Measurements from ENCODE around the gene CDKAL1. TPM values are rescaled to one million over a fixed set of nuclear protein-coding genes. Genes with fewer than 3 reads are reported as not detected.

The CDKAL1 gene
- total and polyA plus RNA-seq, 2 experiments from 2014 or later = 14.4 to 19.5 TPM

DNA sequence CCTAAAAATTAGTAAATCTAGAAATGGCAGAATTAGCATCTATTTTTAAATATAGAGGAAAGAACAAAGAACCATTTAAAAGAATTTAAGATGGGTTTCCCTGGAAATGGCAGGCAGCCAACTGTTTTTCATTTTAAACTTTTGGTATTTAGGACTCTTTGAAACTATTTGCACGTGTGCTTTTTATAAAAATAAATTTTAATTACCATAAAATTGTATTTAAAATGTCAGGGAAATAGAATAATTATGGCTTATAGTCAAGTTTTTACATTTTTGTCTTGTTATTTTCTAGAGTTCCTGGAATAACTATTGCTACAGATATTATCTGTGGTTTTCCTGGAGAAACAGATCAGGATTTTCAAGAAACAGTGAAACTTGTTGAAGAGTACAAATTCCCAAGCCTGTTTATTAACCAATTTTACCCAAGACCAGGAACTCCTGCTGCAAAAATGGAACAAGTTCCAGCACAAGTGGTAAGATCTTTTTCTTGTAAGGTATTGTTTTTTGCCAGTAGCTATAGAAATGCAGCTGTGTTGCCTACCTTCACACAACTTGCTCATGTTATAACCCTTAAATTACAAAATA, 530.6 kb downstream of the CDKAL1 start:
- Histone ChIP-seq H3K4me2 (no peak overlapping the region), H3K4me3 (no peak overlapping the region), H3K9me2 (replicated peaks; ENCODE audit: insufficient read depth) (no peaks in the 10 kb centered on the region), H3K27ac (no peak overlapping the region), H4K20me1 (ENCODE audit: insufficient read depth, poor library complexity, severe bottlenecking) (no peaks in the 10 kb centered on the region), H3K79me2 (no peaks in the 10 kb centered on the region), H3K4me1 (ENCODE audit: insufficient read depth) (no peaks in the 10 kb centered on the region), H3K27me3 (no peaks in the 10 kb centered on the region), H2AFZ (no peak overlapping the region), H3K9me3 (ENCODE audit: low read depth) (no peaks in the 10 kb centered on the region), H3K36me3 (replicated peaks; ENCODE audit: insufficient read depth, low read depth) (no peaks in the 10 kb centered on the region)
- WGBS (ENCODE audit: low lambda C conversion rate, missing lambda C conversion rate) = 53% methylated on average over 1 of the region's 1 CpG
- no peak for DNase-seq (ENCODE audit: low spot score)
- TF ChIP-seq EZH2 (IDR thresholded peaks at IDR 0.05; ENCODE audit: borderline replicate concordance) (no peak), EZH2phosphoT487 (IDR thresholded peaks at IDR 0.05; ENCODE audit: low read depth, severe bottlenecking, unreplicated experiment) (no peak)
- TF ChIP-seq, protein P1, sequence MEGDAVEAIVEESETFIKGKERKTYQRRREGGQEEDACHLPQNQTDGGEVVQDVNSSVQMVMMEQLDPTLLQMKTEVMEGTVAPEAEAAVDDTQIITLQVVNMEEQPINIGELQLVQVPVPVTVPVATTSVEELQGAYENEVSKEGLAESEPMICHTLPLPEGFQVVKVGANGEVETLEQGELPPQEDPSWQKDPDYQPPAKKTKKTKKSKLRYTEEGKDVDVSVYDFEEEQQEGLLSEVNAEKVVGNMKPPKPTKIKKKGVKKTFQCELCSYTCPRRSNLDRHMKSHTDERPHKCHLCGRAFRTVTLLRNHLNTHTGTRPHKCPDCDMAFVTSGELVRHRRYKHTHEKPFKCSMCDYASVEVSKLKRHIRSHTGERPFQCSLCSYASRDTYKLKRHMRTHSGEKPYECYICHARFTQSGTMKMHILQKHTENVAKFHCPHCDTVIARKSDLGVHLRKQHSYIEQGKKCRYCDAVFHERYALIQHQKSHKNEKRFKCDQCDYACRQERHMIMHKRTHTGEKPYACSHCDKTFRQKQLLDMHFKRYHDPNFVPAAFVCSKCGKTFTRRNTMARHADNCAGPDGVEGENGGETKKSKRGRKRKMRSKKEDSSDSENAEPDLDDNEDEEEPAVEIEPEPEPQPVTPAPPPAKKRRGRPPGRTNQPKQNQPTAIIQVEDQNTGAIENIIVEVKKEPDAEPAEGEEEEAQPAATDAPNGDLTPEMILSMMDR (IDR thresholded peaks at IDR 0.05; ENCODE audit: poor library complexity) = no peak

DNA sequence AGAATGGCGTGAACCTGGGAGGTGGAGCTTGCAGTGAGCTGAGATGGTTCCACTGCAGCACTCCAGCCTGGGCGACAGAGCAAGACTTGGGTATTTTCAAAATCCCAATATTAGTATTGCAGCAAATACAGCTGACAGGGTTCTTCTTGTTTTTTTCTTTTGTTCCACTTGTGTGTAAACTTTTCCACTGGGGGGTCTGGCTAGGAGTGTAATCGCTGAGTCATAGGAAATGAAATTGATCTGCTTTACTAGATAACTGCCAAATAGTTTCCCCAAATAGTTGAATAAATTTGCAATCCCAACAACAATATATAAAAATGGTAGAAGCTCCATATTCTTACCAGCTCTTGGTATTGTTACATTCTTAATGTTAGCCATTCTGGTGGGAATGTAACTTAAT, 533.3 kb downstream of the CDKAL1 start:
- Histone ChIP-seq H3K4me1 (ENCODE audit: insufficient read depth) (no peaks in the 10 kb centered on the region), H3K27ac (no peak overlapping the region), H3K79me2 (no peaks in the 10 kb centered on the region), H3K4me2 (no peak overlapping the region), H4K20me1 (ENCODE audit: insufficient read depth, poor library complexity, severe bottlenecking) (no peaks in the 10 kb centered on the region), H2AFZ (no peak overlapping the region), H3K4me3 (no peak overlapping the region), H3K27me3 (no peaks in the 10 kb centered on the region), H3K36me3 (replicated peaks; ENCODE audit: insufficient read depth, low read depth) (no peaks in the 10 kb centered on the region), H3K9me2 (replicated peaks; ENCODE audit: insufficient read depth) (no peaks in the 10 kb centered on the region), H3K9me3 (ENCODE audit: low read depth) (no peaks in the 10 kb centered on the region)
- TF ChIP-seq, protein P1 (IDR thresholded peaks at IDR 0.05; ENCODE audit: poor library complexity) = no peak
- TF ChIP-seq EZH2 (IDR thresholded peaks at IDR 0.05; ENCODE audit: borderline replicate concordance) (no peak), EZH2phosphoT487 (IDR thresholded peaks at IDR 0.05; ENCODE audit: low read depth, severe bottlenecking, unreplicated experiment) (no peak)
- no peak for DNase-seq (ENCODE audit: low spot score)
- 99% methylated on average over 3 of the region's 3 CpGs for WGBS (ENCODE audit: low lambda C conversion rate, missing lambda C conversion rate)

DNA sequence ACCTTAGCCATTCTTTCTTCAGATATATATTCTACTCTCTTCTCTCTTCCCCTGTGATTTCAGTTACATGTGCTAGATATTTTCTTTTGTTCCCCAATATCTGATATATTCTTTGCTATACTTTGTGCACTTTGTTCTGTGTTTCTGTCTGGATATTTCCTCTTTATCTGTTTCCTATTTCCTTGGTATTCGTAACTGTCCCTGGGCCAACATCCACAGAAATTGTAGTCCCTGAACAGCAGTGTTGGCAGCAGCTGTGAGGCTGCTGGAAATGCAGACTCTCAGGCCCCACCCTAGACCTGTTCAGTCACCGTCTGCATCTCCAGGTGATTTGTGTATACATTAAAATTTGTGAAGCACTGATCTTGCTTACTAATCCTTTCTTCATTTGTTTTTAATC, 536.4 kb downstream of the CDKAL1 start:
- H3K79me2 ChIP-seq = no peaks in the 10 kb centered on the region
- H4K20me1 ChIP-seq (ENCODE audit: insufficient read depth, poor library complexity, severe bottlenecking) = no peaks in the 10 kb centered on the region
- TF ChIP-seq EZH2phosphoT487 (IDR thresholded peaks at IDR 0.05; ENCODE audit: low read depth, severe bottlenecking, unreplicated experiment) (no peak), EZH2 (IDR thresholded peaks at IDR 0.05; ENCODE audit: borderline replicate concordance) (no peak)
- TF ChIP-seq, protein P1 (IDR thresholded peaks at IDR 0.05; ENCODE audit: poor library complexity) = no peak
- no peaks in the 10 kb centered on the region for H3K9me3 ChIP-seq (ENCODE audit: low read depth)
- no peak overlapping the region for H3K27ac ChIP-seq
- H3K4me3 ChIP-seq = no peak overlapping the region
- 70% methylated on average over 2 of the region's 2 CpGs for WGBS (ENCODE audit: low lambda C conversion rate, missing lambda C conversion rate)
- H3K36me3 ChIP-seq (replicated peaks; ENCODE audit: insufficient read depth, low read depth) = no peaks in the 10 kb centered on the region
- no peaks in the 10 kb centered on the region for H3K9me2 ChIP-seq (replicated peaks; ENCODE audit: insufficient read depth)
- H3K4me2 ChIP-seq = no peak overlapping the region
- no peak overlapping the region for H2AFZ ChIP-seq
- no peak for DNase-seq (ENCODE audit: low spot score)
- no peaks in the 10 kb centered on the region for H3K27me3 ChIP-seq
- no peaks in the 10 kb centered on the region for H3K4me1 ChIP-seq (ENCODE audit: insufficient read depth)

Measured in hepatocyte (in vitro differentiated cells).